GM13976 (cell line): ENCODE measurements around the gene GABRB3.
"Not testable (repeated sequence)": the region's sequence is repeated elsewhere in the genome, so short reads cannot be mapped to it uniquely, and the experiment has no call there.

Source experiments
- DNase-seq: peaks from one replicate; pipeline ENCODE4 v3.0.0; 2012; ENCODE audit warnings: low spot score
- CTCF ChIP-seq: IDR thresholded peaks from 2 replicates; pipeline ENCODE4 v1.5.1; 2012; ENCODE audit warnings: borderline replicate concordance, mild to moderate bottlenecking; ENCODE audit not compliant: insufficient read depth; ENCODE audit errors: extremely low read depth, missing control alignments, control extremely low read depth
- in situ Hi-C: fragments of 300-500 bp; cut with MboI; formaldehyde crosslinking; loops from one replicate; pipeline ENCODE4 v1.12.0; 2022; ENCODE audit warnings: low sequenced_read_pairs, mixed read lengths, inconsistent platforms; ENCODE audit not compliant: unreplicated experiment

GABRB3 gene

GRCh38 chr15:26722621-26723160, 50.2 kb downstream of the GABRB3 start:
- in situ Hi-C loops, result no loop called here
- TF ChIP-seq CTCF, result no peak
- DNase-seq, result no peak

GRCh38 chr15:26721232-26721967, 51.5 kb downstream of the GABRB3 start:
- in situ Hi-C loops, result no loop called here
- DNase-seq, result no peak

GRCh38 chr15:26720546-26720945, 52.3 kb downstream of the GABRB3 start:
- no peak for TF ChIP-seq CTCF
- no peak for DNase-seq
- in situ Hi-C loops, result no loop called here

More at GRCh38 chr15:26721232-26721967, 51.5 kb downstream of the GABRB3 start:
- TF ChIP-seq CTCF, result no peak

- in situ Hi-C loops, DNase-seq: not testable (repeated sequence)
Measured at GRCh38 chr15:26719866-26720265, 53.0 kb downstream of the GABRB3 start.

GRCh38 chr15:26716069-26716468, 56.8 kb downstream of the GABRB3 start:
- no peak for TF ChIP-seq CTCF
- in situ Hi-C loops, result no loop called here
- no peak for DNase-seq

GRCh38 chr15:26713498-26713897, 59.4 kb downstream of the GABRB3 start:
- in situ Hi-C loops, result no loop called here
- TF ChIP-seq CTCF, result no peak

GRCh38 chr15:26712335-26712734, 60.5 kb downstream of the GABRB3 start:
- no peak for DNase-seq
- no peak for TF ChIP-seq CTCF
- in situ Hi-C loops, result no loop called here

More at GRCh38 chr15:26713498-26713897, 59.4 kb downstream of the GABRB3 start:
- no peak for DNase-seq
